Spleen (tissue), 7 donors: Measurements from ENCODE around the gene ZC3H8.

Experiments used
- POLR2A ChIP-seq, 3 donors: fragments of 450-650 bp; IDR thresholded peaks; one replicate each; pipeline ENCODE4 v1.5.1; 2017; ENCODE audit warnings: antibody characterized with exemption in 3 of 3, mild to moderate bottlenecking in 1 of 3
- POLR2AphosphoS5 ChIP-seq, 3 donors: sonication (generic); formaldehyde crosslinking; IDR thresholded peaks; one replicate each; pipeline ENCODE4 v1.5.1; 2017; ENCODE audit warnings: antibody characterized with exemption in 3 of 3
- TF ChIP-seq, protein P1 (sequence below), 11 experiments: fragments of 200-600 bp in 7 of 11; fragments of 450-650 bp in 4 of 11; sonication (generic) in 4 of 11; IDR thresholded peaks in 8 of 11; conservative IDR thresholded peaks in 3 of 11; 1 replicate in 7 of 11; 2 replicates in 4 of 11; pipeline versions ENCODE4 v1.4.0 to v1.8.0; 2016 to 2021; ENCODE audit warnings: antibody characterized with exemption in 11 of 11, inconsistent platforms in 4 of 11, mild to moderate bottlenecking in 1 of 11
- donor health status: DM: no; HTN: no; CAD: no; lungs with moderate emphysema.
- donor health status: DM: no; HTN: no; CAD: no.
- donor health status: DM: no; HTN: no; CAD: no.

GRCh38 chr2:112230371-112230770, 24.5 kb downstream of the ZC3H8 start:
- TF ChIP-seq, protein P1, sequence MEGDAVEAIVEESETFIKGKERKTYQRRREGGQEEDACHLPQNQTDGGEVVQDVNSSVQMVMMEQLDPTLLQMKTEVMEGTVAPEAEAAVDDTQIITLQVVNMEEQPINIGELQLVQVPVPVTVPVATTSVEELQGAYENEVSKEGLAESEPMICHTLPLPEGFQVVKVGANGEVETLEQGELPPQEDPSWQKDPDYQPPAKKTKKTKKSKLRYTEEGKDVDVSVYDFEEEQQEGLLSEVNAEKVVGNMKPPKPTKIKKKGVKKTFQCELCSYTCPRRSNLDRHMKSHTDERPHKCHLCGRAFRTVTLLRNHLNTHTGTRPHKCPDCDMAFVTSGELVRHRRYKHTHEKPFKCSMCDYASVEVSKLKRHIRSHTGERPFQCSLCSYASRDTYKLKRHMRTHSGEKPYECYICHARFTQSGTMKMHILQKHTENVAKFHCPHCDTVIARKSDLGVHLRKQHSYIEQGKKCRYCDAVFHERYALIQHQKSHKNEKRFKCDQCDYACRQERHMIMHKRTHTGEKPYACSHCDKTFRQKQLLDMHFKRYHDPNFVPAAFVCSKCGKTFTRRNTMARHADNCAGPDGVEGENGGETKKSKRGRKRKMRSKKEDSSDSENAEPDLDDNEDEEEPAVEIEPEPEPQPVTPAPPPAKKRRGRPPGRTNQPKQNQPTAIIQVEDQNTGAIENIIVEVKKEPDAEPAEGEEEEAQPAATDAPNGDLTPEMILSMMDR (IDR thresholded peaks at IDR 0.05 in 8 of 11, conservative IDR thresholded peaks at IDR 0.05 in 3 of 11): no peak
- no peak for TF ChIP-seq POLR2A (IDR thresholded peaks at IDR 0.05)
- TF ChIP-seq POLR2AphosphoS5 (IDR thresholded peaks at IDR 0.05): no peak
